SK-N-SH treated with all-trans-retinoic acid at 6 μM for 48 hours (cell line): ENCODE data around the gene AMH.

Experiments
- ATAC-seq: fragments of 200-7000 bp; cut with Tn5 transposase; 3 replicates; pipeline ENCODE4 v1.9.1; 2020; ENCODE audit warnings: mild to moderate bottlenecking, moderate library complexity
- BACH2 ChIP-seq: fragments of 250-450 bp; sonication (Bioruptor Pico); IDR thresholded peaks from 2 replicates; pipeline ENCODE4 v1.9.0; 2021; ENCODE audit warnings: mild to moderate bottlenecking, borderline replicate concordance
- CREB5 ChIP-seq: fragments of 250-450 bp; sonication (Bioruptor Pico); IDR thresholded peaks from 2 replicates; pipeline ENCODE4 v1.5.1; 2020; ENCODE audit warnings: low read depth, mild to moderate bottlenecking, moderate library complexity
- CSRNP3 ChIP-seq: fragments of 250-450 bp; sonication (Bioruptor Pico); IDR thresholded peaks from 2 replicates; pipeline ENCODE4 v1.5.1; 2021; ENCODE audit warnings: mild to moderate bottlenecking, moderate library complexity
- ESRRG ChIP-seq: fragments of 250-450 bp; sonication (Bioruptor Pico); IDR thresholded peaks from 2 replicates; pipeline ENCODE4 v1.6.1; 2021; ENCODE audit warnings: mild to moderate bottlenecking
- GLIS3 ChIP-seq: fragments of 250-450 bp; sonication (Bioruptor Pico); IDR thresholded peaks from 2 replicates; pipeline ENCODE4 v1.5.0; 2020; ENCODE audit warnings: mild to moderate bottlenecking, moderate library complexity
- ISL1 ChIP-seq: fragments of 250-450 bp; sonication (Bioruptor Pico); IDR thresholded peaks from 2 replicates; pipeline ENCODE4 v2.1.2; 2022; ENCODE audit warnings: mild to moderate bottlenecking, moderate library complexity
- POU6F1 ChIP-seq: fragments of 250-450 bp; sonication (Bioruptor Pico); IDR thresholded peaks from 2 replicates; pipeline ENCODE4 v1.8.0; 2021; ENCODE audit warnings: low read depth, mild to moderate bottlenecking, moderate library complexity, borderline replicate concordance
- PPARA ChIP-seq: fragments of 250-450 bp; sonication (Bioruptor Pico); IDR thresholded peaks from 2 replicates; pipeline ENCODE4 v1.5.0; 2020; ENCODE audit warnings: mild to moderate bottlenecking, borderline replicate concordance
- RARB ChIP-seq: fragments of 250-450 bp; sonication (Bioruptor Pico); IDR thresholded peaks from 2 replicates; pipeline ENCODE4 v1.8.0; 2021; ENCODE audit warnings: mild to moderate bottlenecking, moderate library complexity
- SNAI2 ChIP-seq: fragments of 250-450 bp; sonication (Bioruptor Pico); IDR thresholded peaks from 2 replicates; pipeline ENCODE4 v1.5.0; 2020; ENCODE audit warnings: mild to moderate bottlenecking, moderate library complexity
- TCF4 ChIP-seq: fragments of 250-450 bp; sonication (Bioruptor Pico); IDR thresholded peaks from 2 replicates; pipeline ENCODE4 v1.8.0; 2021; ENCODE audit warnings: mild to moderate bottlenecking, moderate library complexity, borderline replicate concordance
- TOX ChIP-seq: fragments of 250-450 bp; sonication (Bioruptor Pico); IDR thresholded peaks from 2 replicates; pipeline ENCODE4 v1.8.0; 2021; ENCODE audit warnings: mild to moderate bottlenecking, moderate library complexity, borderline replicate concordance
- TSHZ2 ChIP-seq: fragments of 250-450 bp; sonication (Bioruptor Pico); IDR thresholded peaks from 2 replicates; pipeline ENCODE4 v1.5.0; 2020; ENCODE audit warnings: mild to moderate bottlenecking, moderate library complexity
- ZC3H10 ChIP-seq: fragments of 250-450 bp; sonication (Bioruptor Pico); IDR thresholded peaks from 2 replicates; pipeline ENCODE4 v1.5.1; 2021; ENCODE audit warnings: mild to moderate bottlenecking, moderate library complexity
- ZFP3 ChIP-seq: fragments of 250-450 bp; sonication (Bioruptor Pico); IDR thresholded peaks from 2 replicates; pipeline ENCODE4 v1.5.0; 2020; ENCODE audit warnings: mild to moderate bottlenecking, moderate library complexity
- ZFP30 ChIP-seq: fragments of 450-650 bp; formaldehyde crosslinking; IDR thresholded peaks from 2 replicates; pipeline ENCODE4 v1.5.0; 2022; ENCODE audit warnings: mild to moderate bottlenecking, moderate library complexity
- ZNF70 ChIP-seq: fragments of 450-650 bp; formaldehyde crosslinking; IDR thresholded peaks from 2 replicates; pipeline ENCODE4 v1.5.0; 2020; ENCODE audit warnings: mild to moderate bottlenecking, moderate library complexity
- ZNF8 ChIP-seq: fragments of 450-650 bp; formaldehyde crosslinking; IDR thresholded peaks from 2 replicates; pipeline ENCODE4 v1.5.0; 2020; ENCODE audit warnings: mild to moderate bottlenecking, moderate library complexity

Gene AMH

GRCh38 chr19:2260341-2260805 lies 11.2 kb downstream of the AMH start:
- ATAC-seq, result no peak
- no peak for TF ChIP-seq SNAI2 (CRISPR knock-in tag)
- no peak for TF ChIP-seq PPARA
- TF ChIP-seq BACH2, result no peak
- TF ChIP-seq GLIS3 (CRISPR knock-in tag), result no peak
- no peak for TF ChIP-seq CREB5 (CRISPR knock-in tag)
- no peak for TF ChIP-seq RARB
- TF ChIP-seq TCF4, result no peak
- TF ChIP-seq ZNF70, result no peak
- no peak for TF ChIP-seq TOX (CRISPR knock-in tag)

- no peak for TF ChIP-seq BACH2
- TF ChIP-seq ISL1 (CRISPR knock-in tag), result no peak
- TF ChIP-seq PPARA, result no peak
- TF ChIP-seq ESRRG (CRISPR knock-in tag), result no peak
- ATAC-seq, result peak; percentile 43; the same call in 1 of the 3 replicates
These were observed 12.5 kb downstream of the AMH start for GRCh38 chr19:2261438-2262172.

GRCh38 chr19:2266183-2266993 lies 17.3 kb downstream of the AMH start:
- TF ChIP-seq RARB (no peak), GLIS3 (CRISPR knock-in tag) (no peak), ZFP3 (no peak)
- TF ChIP-seq, all 23 proteins: peak for 0
- peak; percentile 10; the same call in 2 of the 3 replicates for ATAC-seq

GRCh38 chr19:2268480-2268830 lies 19.3 kb downstream of the AMH start:
- ATAC-seq, result no peak
- TF ChIP-seq ESRRG (CRISPR knock-in tag) (no peak), CSRNP3 (CRISPR knock-in tag) (no peak), ZC3H10 (CRISPR knock-in tag) (no peak), RARB (no peak)
- TF ChIP-seq, all 23 proteins: peak for 0

- TF ChIP-seq ZC3H10 (CRISPR knock-in tag) (0 out of 2 replicates have a peak, but pooled peaks have one; percentile 10), POU6F1 (CRISPR knock-in tag) (no peak), CREB5 (CRISPR knock-in tag) (no peak), ISL1 (CRISPR knock-in tag) (no peak)
- TF ChIP-seq, all 23 proteins: peak for 1
- no peak for ATAC-seq
These were observed 19.7 kb downstream of the AMH start for GRCh38 chr19:2268861-2269243.

GRCh38 chr19:2269244-2270156 lies 20.4 kb downstream of the AMH start:
- peak; percentile 83 for ATAC-seq
- TF ChIP-seq POU6F1 (CRISPR knock-in tag) (no peak), TSHZ2 (CRISPR knock-in tag) (peak; percentile 89; the same call in 1 of the 2 replicates), GLIS3 (CRISPR knock-in tag) (no peak), ESRRG (CRISPR knock-in tag) (no peak), BACH2 (0 out of 2 replicates have a peak, but pooled peaks have one; percentile 33), ZNF8 (CRISPR knock-in tag) (no peak), ZFP30 (CRISPR knock-in tag) (no peak)
